K562 (cell line): ENCODE measurements around the gene KAZN. TPM values are rescaled to one million over a fixed set of nuclear protein-coding genes. Genes with fewer than 3 reads are reported as not detected.
A peak's percentile ranks its signal among the peaks of the same experiment; 100 is the strongest.

Source experiments
- NCOA2 ChIP-seq, 2 experiments: fragments of 450-650 bp; IDR thresholded peaks; 2 replicates each; pipeline ENCODE4 v1.6.1; 2018; ENCODE audit warnings: mild to moderate bottlenecking in 2 of 2, moderate library complexity in 1 of 2; ENCODE audit not compliant: partially characterized antibody in 2 of 2
- NUFIP1 ChIP-seq: fragments of 450-650 bp; IDR thresholded peaks from 2 replicates; pipeline ENCODE4 v1.6.1; 2018; ENCODE audit not compliant: partially characterized antibody
- PHB2 ChIP-seq: fragments of 450-650 bp; IDR thresholded peaks from 2 replicates; pipeline ENCODE4 v1.6.1; 2017; ENCODE audit warnings: low read depth
- PTBP1 ChIP-seq: fragments of 200-400 bp; formaldehyde crosslinking; IDR thresholded peaks from 2 replicates; pipeline ENCODE4 v1.6.1; 2017; ENCODE audit warnings: low read depth, low read length
- PTRF ChIP-seq: fragments of 450-650 bp; IDR thresholded peaks from 2 replicates; pipeline ENCODE4 v1.6.1; 2016; ENCODE audit warnings: mild to moderate bottlenecking, missing genetic modification characterization, missing compliant biosample characterization
- THRAP3 ChIP-seq: fragments of 450-650 bp; IDR thresholded peaks from 2 replicates; pipeline ENCODE4 v1.6.1; 2016; ENCODE audit warnings: mild to moderate bottlenecking, inconsistent platforms, borderline replicate concordance
- polyA plus RNA-seq, 8 experiments: library from polyadenylated mRNA; depleted of rRNA in 4 of 8; stranded (reverse) in 5 of 8; unstranded in 3 of 8; fragments of >200 nt; fragmentation: Nextera tagmentation in 2 of 8; fragmentation: Illumina TruSeq in 1 of 8; extraction: Ambion mirVana in 2 of 8; extraction: Trizol in 1 of 8; gene quantifications; 2 replicates each; pipeline versions ENCODE4 v1.2.1 to v1.2.3, GENCODE V29; 2011 to 2014; ENCODE audit warnings: inconsistent platforms in 1 of 8, missing spikeins in 1 of 8
- total RNA-seq, 7 experiments: library from RNA; depleted of rRNA in 6 of 7; stranded (reverse); fragments of >200 nt in 6 of 7; fragmentation: Illumina TruSeq in 2 of 7; extraction: Trizol in 2 of 7; gene quantifications; 2 replicates each; pipeline versions ENCODE4 v1.2.1 to v1.2.3, GENCODE V29; 2011 to 2021; ENCODE audit warnings: low replicate concordance in 1 of 7
- TF ChIP-seq, protein P1 (sequence below), 2 experiments: fragments of 450-650 bp in 1 of 2; sonication (generic) in 1 of 2; formaldehyde crosslinking in 1 of 2; IDR thresholded peaks; 2 replicates each; pipeline versions ENCODE4 v1.7.1 to v1.9.0; 2016 to 2022; ENCODE audit warnings: inconsistent platforms in 1 of 2, mild to moderate bottlenecking in 1 of 2, missing genetic modification reagents in 1 of 2
- TF ChIP-seq, protein P2 (sequence below), 2 experiments: IDR thresholded peaks; 2 replicates each; pipeline ENCODE4 v1.6.1; 2012; ENCODE audit warnings: improper control_type of control experiment in 2 of 2, low read depth in 2 of 2, low read length in 2 of 2, borderline replicate concordance in 1 of 2
- TF ChIP-seq, protein P3 (sequence below): fragments of 250-450 bp; sonication (Bioruptor Pico); IDR thresholded peaks from 2 replicates; pipeline ENCODE4 v1.8.0; 2022; ENCODE audit warnings: inconsistent platforms
- TF ChIP-seq, protein P4 (sequence below): fragments of 450-650 bp; IDR thresholded peaks from 2 replicates; pipeline ENCODE4 v1.6.1; 2016
- TF ChIP-seq, protein P5 (sequence below), 3 experiments: IDR thresholded peaks in 2 of 3; conservative IDR thresholded peaks in 1 of 3; 2 replicates each; pipeline ENCODE4 v1.5.1; 2011 to 2012; ENCODE audit warnings: low read length in 3 of 3, mild to moderate bottlenecking in 3 of 3, control low read depth in 2 of 3, improper control_type of control experiment in 1 of 3, inconsistent platforms in 1 of 3, low read depth in 1 of 3, mixed read lengths in 1 of 3, moderate library complexity in 1 of 3; ENCODE audit not compliant: insufficient read depth in 2 of 3

KAZN gene
- total and polyA plus RNA-seq, 9 of the 15 experiments (the other 6 are each of a cell fraction or from before 2014, with no cell fraction given) = 2.1 to 21.6 (median 5.4) TPM

DNA sequence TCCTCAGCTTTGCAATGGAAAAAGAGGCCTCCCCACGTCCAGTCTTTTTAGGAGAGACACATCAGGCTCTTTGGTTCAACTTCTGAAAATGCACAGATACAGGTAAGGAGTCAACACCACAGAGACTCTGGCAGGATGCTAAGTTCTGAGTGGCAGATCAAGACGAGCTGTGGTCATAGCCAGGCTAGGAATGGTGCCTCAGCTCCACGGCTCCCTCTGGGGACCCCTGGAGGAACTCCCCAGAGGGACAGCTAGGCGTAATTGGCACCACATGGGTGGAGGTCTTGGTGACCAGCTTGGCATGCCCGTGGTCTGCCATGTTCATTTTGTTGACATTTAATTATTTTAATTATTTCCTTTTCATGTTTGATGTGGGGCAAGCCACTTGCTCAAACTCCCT, 206.1 kb downstream of the KAZN start (continued):
- TF ChIP-seq, protein P1, sequence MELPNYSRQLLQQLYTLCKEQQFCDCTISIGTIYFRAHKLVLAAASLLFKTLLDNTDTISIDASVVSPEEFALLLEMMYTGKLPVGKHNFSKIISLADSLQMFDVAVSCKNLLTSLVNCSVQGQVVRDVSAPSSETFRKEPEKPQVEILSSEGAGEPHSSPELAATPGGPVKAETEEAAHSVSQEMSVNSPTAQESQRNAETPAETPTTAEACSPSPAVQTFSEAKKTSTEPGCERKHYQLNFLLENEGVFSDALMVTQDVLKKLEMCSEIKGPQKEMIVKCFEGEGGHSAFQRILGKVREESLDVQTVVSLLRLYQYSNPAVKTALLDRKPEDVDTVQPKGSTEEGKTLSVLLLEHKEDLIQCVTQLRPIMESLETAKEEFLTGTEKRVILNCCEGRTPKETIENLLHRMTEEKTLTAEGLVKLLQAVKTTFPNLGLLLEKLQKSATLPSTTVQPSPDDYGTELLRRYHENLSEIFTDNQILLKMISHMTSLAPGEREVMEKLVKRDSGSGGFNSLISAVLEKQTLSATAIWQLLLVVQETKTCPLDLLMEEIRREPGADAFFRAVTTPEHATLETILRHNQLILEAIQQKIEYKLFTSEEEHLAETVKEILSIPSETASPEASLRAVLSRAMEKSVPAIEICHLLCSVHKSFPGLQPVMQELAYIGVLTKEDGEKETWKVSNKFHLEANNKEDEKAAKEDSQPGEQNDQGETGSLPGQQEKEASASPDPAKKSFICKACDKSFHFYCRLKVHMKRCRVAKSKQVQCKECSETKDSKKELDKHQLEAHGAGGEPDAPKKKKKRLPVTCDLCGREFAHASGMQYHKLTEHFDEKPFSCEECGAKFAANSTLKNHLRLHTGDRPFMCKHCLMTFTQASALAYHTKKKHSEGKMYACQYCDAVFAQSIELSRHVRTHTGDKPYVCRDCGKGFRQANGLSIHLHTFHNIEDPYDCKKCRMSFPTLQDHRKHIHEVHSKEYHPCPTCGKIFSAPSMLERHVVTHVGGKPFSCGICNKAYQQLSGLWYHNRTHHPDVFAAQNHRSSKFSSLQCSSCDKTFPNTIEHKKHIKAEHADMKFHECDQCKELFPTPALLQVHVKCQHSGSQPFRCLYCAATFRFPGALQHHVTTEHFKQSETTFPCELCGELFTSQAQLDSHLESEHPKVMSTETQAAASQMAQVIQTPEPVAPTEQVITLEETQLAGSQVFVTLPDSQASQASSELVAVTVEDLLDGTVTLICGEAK (IDR thresholded peaks at IDR 0.05) = no peak
- TF ChIP-seq, protein P1 (CRISPR knock-in tag; IDR thresholded peaks at IDR 0.05) = no peak
- TF ChIP-seq PHB2 = no peak
- no peak for TF ChIP-seq NUFIP1
- TF ChIP-seq, protein P2, sequence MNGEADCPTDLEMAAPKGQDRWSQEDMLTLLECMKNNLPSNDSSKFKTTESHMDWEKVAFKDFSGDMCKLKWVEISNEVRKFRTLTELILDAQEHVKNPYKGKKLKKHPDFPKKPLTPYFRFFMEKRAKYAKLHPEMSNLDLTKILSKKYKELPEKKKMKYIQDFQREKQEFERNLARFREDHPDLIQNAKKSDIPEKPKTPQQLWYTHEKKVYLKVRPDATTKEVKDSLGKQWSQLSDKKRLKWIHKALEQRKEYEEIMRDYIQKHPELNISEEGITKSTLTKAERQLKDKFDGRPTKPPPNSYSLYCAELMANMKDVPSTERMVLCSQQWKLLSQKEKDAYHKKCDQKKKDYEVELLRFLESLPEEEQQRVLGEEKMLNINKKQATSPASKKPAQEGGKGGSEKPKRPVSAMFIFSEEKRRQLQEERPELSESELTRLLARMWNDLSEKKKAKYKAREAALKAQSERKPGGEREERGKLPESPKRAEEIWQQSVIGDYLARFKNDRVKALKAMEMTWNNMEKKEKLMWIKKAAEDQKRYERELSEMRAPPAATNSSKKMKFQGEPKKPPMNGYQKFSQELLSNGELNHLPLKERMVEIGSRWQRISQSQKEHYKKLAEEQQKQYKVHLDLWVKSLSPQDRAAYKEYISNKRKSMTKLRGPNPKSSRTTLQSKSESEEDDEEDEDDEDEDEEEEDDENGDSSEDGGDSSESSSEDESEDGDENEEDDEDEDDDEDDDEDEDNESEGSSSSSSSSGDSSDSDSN (IDR thresholded peaks at IDR 0.05; ENCODE audit: borderline replicate concordance in 1 of 2, low read depth in 2 of 2, low read length in 2 of 2) = no peak
- TF ChIP-seq, protein P3, sequence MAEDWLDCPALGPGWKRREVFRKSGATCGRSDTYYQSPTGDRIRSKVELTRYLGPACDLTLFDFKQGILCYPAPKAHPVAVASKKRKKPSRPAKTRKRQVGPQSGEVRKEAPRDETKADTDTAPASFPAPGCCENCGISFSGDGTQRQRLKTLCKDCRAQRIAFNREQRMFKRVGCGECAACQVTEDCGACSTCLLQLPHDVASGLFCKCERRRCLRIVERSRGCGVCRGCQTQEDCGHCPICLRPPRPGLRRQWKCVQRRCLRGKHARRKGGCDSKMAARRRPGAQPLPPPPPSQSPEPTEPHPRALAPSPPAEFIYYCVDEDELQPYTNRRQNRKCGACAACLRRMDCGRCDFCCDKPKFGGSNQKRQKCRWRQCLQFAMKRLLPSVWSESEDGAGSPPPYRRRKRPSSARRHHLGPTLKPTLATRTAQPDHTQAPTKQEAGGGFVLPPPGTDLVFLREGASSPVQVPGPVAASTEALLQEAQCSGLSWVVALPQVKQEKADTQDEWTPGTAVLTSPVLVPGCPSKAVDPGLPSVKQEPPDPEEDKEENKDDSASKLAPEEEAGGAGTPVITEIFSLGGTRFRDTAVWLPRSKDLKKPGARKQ = no peak
- TF ChIP-seq, protein P4, sequence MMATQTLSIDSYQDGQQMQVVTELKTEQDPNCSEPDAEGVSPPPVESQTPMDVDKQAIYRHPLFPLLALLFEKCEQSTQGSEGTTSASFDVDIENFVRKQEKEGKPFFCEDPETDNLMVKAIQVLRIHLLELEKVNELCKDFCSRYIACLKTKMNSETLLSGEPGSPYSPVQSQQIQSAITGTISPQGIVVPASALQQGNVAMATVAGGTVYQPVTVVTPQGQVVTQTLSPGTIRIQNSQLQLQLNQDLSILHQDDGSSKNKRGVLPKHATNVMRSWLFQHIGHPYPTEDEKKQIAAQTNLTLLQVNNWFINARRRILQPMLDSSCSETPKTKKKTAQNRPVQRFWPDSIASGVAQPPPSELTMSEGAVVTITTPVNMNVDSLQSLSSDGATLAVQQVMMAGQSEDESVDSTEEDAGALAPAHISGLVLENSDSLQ = peak; percentile 76
- no peak for TF ChIP-seq PTRF (tag)
- no peak for TF ChIP-seq PTBP1
- TF ChIP-seq NCOA2 (IDR thresholded peaks at IDR 0.05; ENCODE audit: partially characterized antibody in 2 of 2) = no peak
- TF ChIP-seq, protein P5, sequence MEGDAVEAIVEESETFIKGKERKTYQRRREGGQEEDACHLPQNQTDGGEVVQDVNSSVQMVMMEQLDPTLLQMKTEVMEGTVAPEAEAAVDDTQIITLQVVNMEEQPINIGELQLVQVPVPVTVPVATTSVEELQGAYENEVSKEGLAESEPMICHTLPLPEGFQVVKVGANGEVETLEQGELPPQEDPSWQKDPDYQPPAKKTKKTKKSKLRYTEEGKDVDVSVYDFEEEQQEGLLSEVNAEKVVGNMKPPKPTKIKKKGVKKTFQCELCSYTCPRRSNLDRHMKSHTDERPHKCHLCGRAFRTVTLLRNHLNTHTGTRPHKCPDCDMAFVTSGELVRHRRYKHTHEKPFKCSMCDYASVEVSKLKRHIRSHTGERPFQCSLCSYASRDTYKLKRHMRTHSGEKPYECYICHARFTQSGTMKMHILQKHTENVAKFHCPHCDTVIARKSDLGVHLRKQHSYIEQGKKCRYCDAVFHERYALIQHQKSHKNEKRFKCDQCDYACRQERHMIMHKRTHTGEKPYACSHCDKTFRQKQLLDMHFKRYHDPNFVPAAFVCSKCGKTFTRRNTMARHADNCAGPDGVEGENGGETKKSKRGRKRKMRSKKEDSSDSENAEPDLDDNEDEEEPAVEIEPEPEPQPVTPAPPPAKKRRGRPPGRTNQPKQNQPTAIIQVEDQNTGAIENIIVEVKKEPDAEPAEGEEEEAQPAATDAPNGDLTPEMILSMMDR (IDR thresholded peaks at IDR 0.05 in 2 of 3, conservative IDR thresholded peaks at IDR 0.05 in 1 of 3; ENCODE audit: insufficient read depth in 2 of 3, low read depth in 1 of 3, low read length in 3 of 3) = peak; percentile 79 to 81 (median 79)
- TF ChIP-seq THRAP3 = no peak
